Stimulated activated CD8-positive, alpha-beta memory T cell treated with anti-CD3 and anti-CD28 coated beads, Interleukin-15, amount 100 ng/mL, for 4 hours (primary cell): ENCODE data around the gene ZNF580.

Source experiments
- DNase-seq, 2 donors: peaks; one replicate each; pipeline ENCODE4 v3.0.0-alpha.2; 2020; ENCODE audit warnings: low read depth in 2 of 2

ZNF580 gene

GRCh38 chr19:55640577-55641425 is at the start of gene ZNF580:
TSS of gene ZNF580 (plus strand) at chr19:55641002. CDS start at chr19:55642509, 1,507 bp downstream.
- DNase-seq: peak in 1 of 2 donors; percentile 53

- no peak for DNase-seq
Observed at GRCh38 chr19:55591555-55591954, 49.2 kb upstream of the ZNF580 start.

GRCh38 chr19:55592391-55593090 is 48.3 kb upstream of the ZNF580 start:
- DNase-seq: no peak

- no peak for DNase-seq
Observed at GRCh38 chr19:55593096-55593772, 47.6 kb upstream of the ZNF580 start.

- no peak for DNase-seq
Observed at GRCh38 chr19:55594996-55595545, 45.7 kb upstream of the ZNF580 start.

- no peak for DNase-seq
Observed at GRCh38 chr19:55596304-55596703, 44.5 kb upstream of the ZNF580 start.

GRCh38 chr19:55597501-55597921 is 43.3 kb upstream of the ZNF580 start:
- no peak for DNase-seq

- no peak for DNase-seq
Observed at GRCh38 chr19:55598034-55598433, 42.8 kb upstream of the ZNF580 start.

- DNase-seq: peak; percentile 80 to 87
Observed at GRCh38 chr19:55598719-55599467, 41.9 kb upstream of the ZNF580 start.

GRCh38 chr19:55599468-55599841 is 41.3 kb upstream of the ZNF580 start, which contains the start of gene FIZ1:
TSS of gene FIZ1 (minus strand) at chr19:55599517. CDS start at chr19:55597865, 1,652 bp downstream.
- DNase-seq: peak; percentile 91

- peak; percentile 70 to 78 for DNase-seq
Observed at GRCh38 chr19:55599842-55600661, 40.8 kb upstream of the ZNF580 start, which contains the start of gene ZNF524. TSS of gene ZNF524 (plus strand) at chr19:55600288. CDS start at chr19:55602113, 1,825 bp downstream.

- no peak for DNase-seq
Observed at GRCh38 chr19:55600662-55601028, 40.2 kb upstream of the ZNF580 start.

GRCh38 chr19:55601084-55601483 is 39.7 kb upstream of the ZNF580 start:
- DNase-seq: no peak

- no peak for DNase-seq
Observed at GRCh38 chr19:55602104-55603001, 38.4 kb upstream of the ZNF580 start.

GRCh38 chr19:55603115-55603514 is 37.7 kb upstream of the ZNF580 start:
- DNase-seq: no peak

GRCh38 chr19:55603581-55604292 is 37.1 kb upstream of the ZNF580 start:
- no peak for DNase-seq

GRCh38 chr19:55605207-55605636 is 35.6 kb upstream of the ZNF580 start:
- peak; percentile 97 to 98 for DNase-seq

GRCh38 chr19:55605637-55606470 is 34.9 kb upstream of the ZNF580 start, which contains the start of gene ZNF865:
TSS of gene ZNF865 (plus strand) at chr19:55605647. CDS start at chr19:55613619, 7,972 bp downstream.
- peak; percentile 39 to 42 for DNase-seq
